Endodermal cell (in vitro differentiated cells): ENCODE measurements around the gene SETX. TPM values are rescaled to one million over a fixed set of nuclear protein-coding genes. Genes with fewer than 3 reads are reported as not detected.

ENCODE experiments used
- DNase-seq: peaks from one replicate; pipeline ENCODE4 v3.0.0-alpha.2; 2017
- H3K27ac ChIP-seq: 2 replicates; pipeline ENCODE4 v1.5.1; 2013; ENCODE audit warnings: mild to moderate bottlenecking, low read depth, low read length, moderate library complexity
- H3K27me3 ChIP-seq: 2 replicates; pipeline ENCODE4 v1.6.1; 2013; ENCODE audit warnings: mild to moderate bottlenecking, low read length, moderate library complexity; ENCODE audit not compliant: insufficient read depth, control insufficient read depth, poor library complexity, severe bottlenecking
- H3K36me3 ChIP-seq: 2 replicates; pipeline ENCODE4 v1.7.0; 2013; ENCODE audit warnings: mild to moderate bottlenecking, low read length, moderate library complexity; ENCODE audit not compliant: control insufficient read depth, insufficient read depth
- H3K4me1 ChIP-seq: one replicate; pipeline ENCODE4 v1.7.0; 2013; ENCODE audit warnings: low read length; ENCODE audit not compliant: control insufficient read depth, insufficient read depth
- H3K4me3 ChIP-seq: 2 replicates; pipeline ENCODE4 v1.5.1; 2013; ENCODE audit warnings: mild to moderate bottlenecking, low read length, moderate library complexity
- H3K9ac ChIP-seq: 2 replicates; pipeline ENCODE4 v1.6.1; 2013; ENCODE audit warnings: mild to moderate bottlenecking, low read length, moderate library complexity; ENCODE audit not compliant: poor library complexity, severe bottlenecking; ENCODE audit errors: extremely low read depth
- H3K9me3 ChIP-seq: 2 replicates; pipeline ENCODE4 v1.6.1; 2013; ENCODE audit warnings: mild to moderate bottlenecking, low read length, moderate library complexity; ENCODE audit not compliant: control insufficient read depth
- H3K27ac Mint-ChIP-seq: 2 replicates; pipeline ENCODE4 v1.8.0; 2020; ENCODE audit warnings: mixed read lengths
- H3K27me3 Mint-ChIP-seq: 2 replicates; pipeline ENCODE4 v1.8.0; 2021; ENCODE audit warnings: mild to moderate bottlenecking, mixed read lengths; ENCODE audit not compliant: insufficient read depth
- H3K36me3 Mint-ChIP-seq: 2 replicates; pipeline ENCODE4 v1.8.0; 2020; ENCODE audit warnings: low read depth, mixed read lengths
- H3K4me1 Mint-ChIP-seq: 2 replicates; pipeline ENCODE4 v1.8.0; 2020; ENCODE audit warnings: mixed read lengths
- H3K4me3 Mint-ChIP-seq: 2 replicates; pipeline ENCODE4 v1.8.0; 2020; ENCODE audit warnings: mild to moderate bottlenecking, moderate library complexity, mixed read lengths
- H3K9me3 Mint-ChIP-seq: 2 replicates; pipeline ENCODE4 v1.8.0; 2020; ENCODE audit warnings: mild to moderate bottlenecking, mixed read lengths
- CTCF ChIP-seq: fragments of 200-600 bp; sonication (generic); conservative IDR thresholded peaks from 2 replicates; pipeline ENCODE4 v1.5.0; 2021; ENCODE audit warnings: antibody characterized with exemption, mild to moderate bottlenecking
- WGBS, 2 experiments: methylation state at CpG; one replicate each; pipeline versions ENCODE4 v1.1.5 to v1.1.7; 2013; ENCODE audit warnings: missing lambda C conversion rate in 2 of 2, mixed read lengths in 1 of 2; ENCODE audit not compliant: insufficient coverage in 1 of 2, insufficient read length in 1 of 2; 5-methylcytosine and 5-hydroxymethylcytosine counted together
- total RNA-seq, 2 donors: library from RNA; stranded (reverse); fragmentation: NEBNext Ultra II Directional in 1 of 2; extraction: Animal tissue kit (Norgen Biotek cat#: 25700) in 1 of 2; gene quantifications; 2 replicates in 1 of 2; 3 replicates in 1 of 2; pipeline ENCODE4 v1.2.1, GENCODE V29; 2021

SETX gene
- total RNA-seq, 2 donors from 2014 or later: 40.0 to 53.3 TPM

- Mint-ChIP-seq H3K4me1 (no peaks in the 10 kb centered on the region), H3K27ac (no peak overlapping the region), H3K36me3 (no peaks in the 10 kb centered on the region), H3K27me3 (peaks cover 49% of the 10 kb centered on the region), H3K4me3 (peak overlapping the region; percentile 70), H3K9me3 (no peaks in the 10 kb centered on the region)
- H3K27me3 ChIP-seq: peaks cover 53% of the 10 kb centered on the region
- DNase-seq: peak; percentile 51
- no peaks in the 10 kb centered on the region for H3K36me3 ChIP-seq
- H3K4me3 ChIP-seq: peak overlapping the region; percentile 60
- H3K27ac ChIP-seq: no peak overlapping the region
- H3K9me3 ChIP-seq: no peaks in the 10 kb centered on the region
- no peak for TF ChIP-seq CTCF
- H3K9ac ChIP-seq: no peak overlapping the region
- H3K4me1 ChIP-seq: no peaks in the 10 kb centered on the region
- 64 to 69% methylated on average over 6 to 21 of the region's 21 CpGs for WGBS, 2 experiments
Measured at GRCh38 chr9:132239999-132240840, 114.6 kb downstream of the SETX start.

DNA sequence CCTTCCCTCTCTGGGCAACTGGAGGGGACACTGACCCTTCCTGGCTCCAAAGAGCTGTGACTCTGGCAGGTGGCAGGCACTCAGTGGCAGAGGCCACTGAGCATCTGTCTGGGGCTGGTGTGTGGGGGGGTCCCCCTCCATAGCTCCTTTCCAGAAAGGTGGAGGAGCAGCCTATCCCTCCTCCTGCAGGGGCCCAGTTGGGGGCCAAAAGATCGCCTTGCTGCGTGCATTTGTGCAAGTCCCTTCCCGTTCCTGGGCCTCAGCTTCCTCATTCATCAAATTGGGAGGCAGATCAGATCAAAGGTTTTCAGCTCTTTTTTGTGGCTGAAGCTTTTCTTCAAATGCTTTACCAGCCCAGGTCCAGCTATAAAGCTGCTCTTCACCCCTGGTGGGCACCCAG lies 115.3 kb downstream of the SETX start:
- Histone ChIP-seq H3K36me3 (no peaks in the 10 kb centered on the region), H3K27me3 (peaks cover 53% of the 10 kb centered on the region), H3K27ac (no peak overlapping the region), H3K4me1 (no peaks in the 10 kb centered on the region), H3K4me3 (no peak overlapping the region), H3K9ac (no peak overlapping the region), H3K9me3 (no peaks in the 10 kb centered on the region)
- DNase-seq: peak; percentile 34
- 64 to 73% methylated on average over 3 of the region's 3 CpGs for WGBS, 2 experiments
- Mint-ChIP-seq H3K4me1 (no peaks in the 10 kb centered on the region), H3K36me3 (no peaks in the 10 kb centered on the region), H3K27ac (no peak overlapping the region), H3K4me3 (no peak overlapping the region), H3K27me3 (peaks cover 47% of the 10 kb centered on the region), H3K9me3 (no peaks in the 10 kb centered on the region)
- no peak for TF ChIP-seq CTCF

DNA sequence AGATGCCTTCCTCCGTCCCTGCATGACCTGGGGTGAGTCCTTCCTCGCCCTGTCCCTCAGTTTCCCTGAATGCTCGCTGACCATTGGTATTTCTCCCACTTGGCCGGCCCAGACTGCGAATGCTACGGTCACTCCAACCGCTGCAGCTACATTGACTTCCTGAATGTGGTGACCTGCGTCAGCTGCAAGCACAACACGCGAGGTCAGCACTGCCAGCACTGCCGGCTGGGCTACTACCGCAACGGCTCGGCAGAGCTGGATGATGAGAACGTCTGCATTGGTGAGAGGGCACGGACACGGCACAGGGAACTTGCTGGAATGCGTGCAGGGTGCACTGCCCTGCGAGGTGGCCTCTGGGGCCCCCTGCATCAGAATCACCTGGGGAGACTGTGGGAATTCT lies 115.8 kb downstream of the SETX start:
- 89 to 91% methylated on average over 19 of the region's 19 CpGs for WGBS, 2 experiments
- Mint-ChIP-seq H3K27ac (no peak overlapping the region), H3K27me3 (peaks cover 42% of the 10 kb centered on the region), H3K36me3 (no peaks in the 10 kb centered on the region), H3K4me3 (no peak overlapping the region), H3K9me3 (no peaks in the 10 kb centered on the region), H3K4me1 (no peaks in the 10 kb centered on the region)
- no peaks in the 10 kb centered on the region for H3K9me3 ChIP-seq
- H3K9ac ChIP-seq: no peak overlapping the region
- H3K36me3 ChIP-seq: no peaks in the 10 kb centered on the region
- peaks cover 51% of the 10 kb centered on the region for H3K27me3 ChIP-seq
- no peaks in the 10 kb centered on the region for H3K4me1 ChIP-seq
- TF ChIP-seq CTCF: no peak
- no peak overlapping the region for H3K4me3 ChIP-seq
- no peak overlapping the region for H3K27ac ChIP-seq
- DNase-seq: no peak
